Measurements from ENCODE around the gene PAIP2. TPM values are rescaled to one million over a fixed set of nuclear protein-coding genes. Genes with fewer than 3 reads are reported as not detected.
"Not testable (repeated sequence)": the region's sequence is repeated elsewhere in the genome, so short reads cannot be mapped to it uniquely, and the experiment has no call there.

Gene PAIP2
- total RNA-seq, 1 experiment from 2014 or later = 73.6 TPM

GRCh38 chr5:139354186-139354585 lies 12.5 kb downstream of the PAIP2 start:
- TF ChIP-seq CTCF (IDR thresholded peaks at IDR 0.05; ENCODE audit: insufficient read depth in 1 of 2, low read depth in 1 of 2, low read length in 1 of 2, severe bottlenecking in 1 of 2, unreplicated experiment in 1 of 2) = no peak
- Histone ChIP-seq H3K36me3 (ENCODE audit: control insufficient read depth, insufficient read depth, low read length) (no peaks in the 10 kb centered on the region; the same call in 1 of the 2 replicates), H3K4me3 (ENCODE audit: low read depth, low read length) (no peak overlapping the region), H3K4me1 (no peaks in the 10 kb centered on the region), H3K9me3 (0 out of 2 replicates have a peak, but pooled peaks cover 3% of the 10 kb centered on the region), H3K27me3 (replicated peaks; ENCODE audit: control insufficient read depth, insufficient read depth, low read length) (no peaks in the 10 kb centered on the region)
- Mint-ChIP-seq H3K27ac (ENCODE audit: unreplicated experiment) (no peak overlapping the region), H3K27me3 (ENCODE audit: insufficient read depth, unreplicated experiment) (no peaks in the 10 kb centered on the region), H3K9me3 (ENCODE audit: unreplicated experiment) (peaks cover 11% of the 10 kb centered on the region), H3K4me1 (ENCODE audit: low read depth, unreplicated experiment) (no peaks in the 10 kb centered on the region), H3K4me3 (ENCODE audit: unreplicated experiment) (no peak overlapping the region), H3K36me3 (ENCODE audit: insufficient read depth, unreplicated experiment) (peaks cover 34% of the 10 kb centered on the region)
- ChIA-PET CTCF (interaction anchor here (0.6 kb wide), 1 partner anchor 14 kb away, joined by 3 read pairs; no protein-coding TSS in a partner anchor), POLR2A (no interaction called here)
- no peak for DNase-seq
- BruUV-seq (replicated peaks) = no TSS peak
- intact Hi-C loops (cut with micrococcal nuclease; ENCODE audit: unreplicated experiment) = no loop called here

- POLR2A ChIA-PET; BruUV-seq (replicated peaks); DNase-seq; H3K27me3 ChIP-seq (replicated peaks; ENCODE audit: control insufficient read depth, insufficient read depth, low read length); H3K36me3 ChIP-seq (ENCODE audit: control insufficient read depth, insufficient read depth, low read length); H3K27ac Mint-ChIP-seq (ENCODE audit: unreplicated experiment); H3K4me3 Mint-ChIP-seq (ENCODE audit: unreplicated experiment); H3K4me3 ChIP-seq (ENCODE audit: low read depth, low read length); H3K4me1 Mint-ChIP-seq (ENCODE audit: low read depth, unreplicated experiment); H3K27me3 Mint-ChIP-seq (ENCODE audit: insufficient read depth, unreplicated experiment); H3K4me1 ChIP-seq; CTCF ChIA-PET; H3K9me3 ChIP-seq: not testable (repeated sequence)
- Mint-ChIP-seq H3K36me3 (ENCODE audit: insufficient read depth, unreplicated experiment) (peaks cover 34% of the 10 kb centered on the region), H3K9me3 (ENCODE audit: unreplicated experiment) (peaks cover 11% of the 10 kb centered on the region)
- intact Hi-C loops (cut with micrococcal nuclease; ENCODE audit: unreplicated experiment) = loop anchor here (2.0 kb wide), 1 partner anchor 13 kb away; no protein-coding TSS in a partner anchor
These were observed 14.2 kb downstream of the PAIP2 start for GRCh38 chr5:139355900-139356299.

DNA sequence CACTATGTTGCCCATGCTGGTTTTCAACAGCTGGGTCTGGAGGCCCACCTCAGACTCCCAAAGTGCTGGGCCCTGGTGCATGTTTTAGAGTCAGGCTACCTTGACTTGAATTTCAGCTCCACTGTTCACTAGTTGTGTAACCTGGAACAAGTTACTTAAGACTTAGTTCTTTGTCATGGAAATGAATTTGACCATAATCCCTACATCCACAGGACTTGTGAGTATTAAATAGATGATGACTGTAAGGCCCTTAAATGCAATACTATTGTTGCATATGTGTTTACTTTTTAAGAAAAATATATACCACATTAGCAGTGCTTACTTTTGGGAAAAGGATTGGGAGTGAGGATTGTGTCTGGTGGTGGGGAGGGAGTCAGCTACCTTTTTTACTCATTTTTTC lies 16.4 kb downstream of the PAIP2 start:
- POLR2A ChIA-PET = no interaction called here
- no peak overlapping the region for H3K4me3 Mint-ChIP-seq (ENCODE audit: unreplicated experiment)
- BruUV-seq (replicated peaks) = no TSS peak
- no peak overlapping the region for H3K27ac Mint-ChIP-seq (ENCODE audit: unreplicated experiment)
- H3K36me3 ChIP-seq (ENCODE audit: control insufficient read depth, insufficient read depth, low read length) = no peaks in the 10 kb centered on the region
- peaks cover 11% of the 10 kb centered on the region for H3K9me3 Mint-ChIP-seq (ENCODE audit: unreplicated experiment)
- H3K9me3 ChIP-seq = 0 out of 2 replicates have a peak, but pooled peaks cover 3% of the 10 kb centered on the region
- H3K27me3 Mint-ChIP-seq (ENCODE audit: insufficient read depth, unreplicated experiment) = no peaks in the 10 kb centered on the region
- no peaks in the 10 kb centered on the region for H3K4me1 Mint-ChIP-seq (ENCODE audit: low read depth, unreplicated experiment)
- intact Hi-C loops (cut with micrococcal nuclease; ENCODE audit: unreplicated experiment) = no loop called here
- no peak overlapping the region for H3K4me3 ChIP-seq (ENCODE audit: low read depth, low read length)
- no peak for DNase-seq
- H3K36me3 Mint-ChIP-seq (ENCODE audit: insufficient read depth, unreplicated experiment) = peaks cover 35% of the 10 kb centered on the region
- no peaks in the 10 kb centered on the region for H3K27me3 ChIP-seq (replicated peaks; ENCODE audit: control insufficient read depth, insufficient read depth, low read length)
- CTCF ChIA-PET = no interaction called here
- H3K4me1 ChIP-seq = no peaks in the 10 kb centered on the region
- TF ChIP-seq CTCF (IDR thresholded peaks at IDR 0.05; ENCODE audit: insufficient read depth in 1 of 2, low read depth in 1 of 2, low read length in 1 of 2, severe bottlenecking in 1 of 2, unreplicated experiment in 1 of 2) = no peak

- H3K9me3 Mint-ChIP-seq (ENCODE audit: unreplicated experiment) = no peaks in the 10 kb centered on the region
- Histone ChIP-seq H3K27me3 (replicated peaks; ENCODE audit: control insufficient read depth, insufficient read depth, low read length) (no peaks in the 10 kb centered on the region), H3K4me1 (no peaks in the 10 kb centered on the region), H3K4me3 (ENCODE audit: low read depth, low read length) (no peak overlapping the region), H3K9me3 (no peaks in the 10 kb centered on the region), H3K36me3 (ENCODE audit: control insufficient read depth, insufficient read depth, low read length) (no peaks in the 10 kb centered on the region)
- H3K4me1 Mint-ChIP-seq (ENCODE audit: low read depth, unreplicated experiment) = no peaks in the 10 kb centered on the region
- BruUV-seq (replicated peaks) = no TSS peak
- CTCF ChIA-PET = no interaction called here
- no peak overlapping the region for H3K4me3 Mint-ChIP-seq (ENCODE audit: unreplicated experiment)
- H3K36me3 Mint-ChIP-seq (ENCODE audit: insufficient read depth, unreplicated experiment) = peaks cover 39% of the 10 kb centered on the region
- intact Hi-C loops (cut with micrococcal nuclease; ENCODE audit: unreplicated experiment) = no loop called here
- no peak overlapping the region for H3K27ac Mint-ChIP-seq (ENCODE audit: unreplicated experiment)
- no peak for DNase-seq
- no peaks in the 10 kb centered on the region for H3K27me3 Mint-ChIP-seq (ENCODE audit: insufficient read depth, unreplicated experiment)
- no peak for TF ChIP-seq CTCF (IDR thresholded peaks at IDR 0.05; ENCODE audit: insufficient read depth in 1 of 2, low read depth in 1 of 2, low read length in 1 of 2, severe bottlenecking in 1 of 2, unreplicated experiment in 1 of 2)
- POLR2A ChIA-PET = no interaction called here
These were observed 18.7 kb downstream of the PAIP2 start for GRCh38 chr5:139360384-139360783.
